Esophagus squamous epithelium (tissue), 5 donors: Measurements from ENCODE around the gene FOSL2. TPM values are rescaled to one million over a fixed set of nuclear protein-coding genes. Genes with fewer than 3 reads are reported as not detected.

ENCODE experiments used
- DNase-seq: peaks from one replicate; lab custom pipeline; 2025; lab: John Stamatoyannopoulos, UW
- H3K27ac ChIP-seq, 4 donors: fragments of 200-600 bp; sonication (generic); one replicate each; pipeline ENCODE4 v1.5.1; 2016 to 2019; ENCODE audit warnings: mild to moderate bottlenecking in 1 of 4
- H3K27me3 ChIP-seq, 4 donors: fragments of 200-600 bp; sonication (generic); 1 replicate in 3 of 4; 2 replicates in 1 of 4; pipeline versions ENCODE4 v1.5.1 to v1.6.0; 2017 to 2021; ENCODE audit warnings: antibody characterized with exemption in 1 of 4
- H3K36me3 ChIP-seq, 3 donors: fragments of 200-600 bp; sonication (generic); one replicate each; pipeline ENCODE4 v1.5.1; 2016 to 2019
- H3K4me1 ChIP-seq, 3 donors: fragments of 200-600 bp; sonication (generic); one replicate each; pipeline ENCODE4 v1.5.1; 2017 to 2019
- H3K4me3 ChIP-seq, 4 donors: fragments of 200-600 bp; sonication (generic); 1 replicate in 3 of 4; 2 replicates in 1 of 4; pipeline ENCODE4 v1.5.1; 2016 to 2019; ENCODE audit warnings: mild to moderate bottlenecking in 2 of 4, moderate library complexity in 1 of 4
- H3K9me3 ChIP-seq, 3 donors: fragments of 200-600 bp; sonication (generic); one replicate each; pipeline ENCODE4 v1.5.1; 2016 to 2019
- POLR2A ChIP-seq, 4 donors: fragments of 450-650 bp; IDR thresholded peaks; one replicate each; pipeline ENCODE4 v1.6.1; 2017; ENCODE audit warnings: antibody characterized with exemption in 4 of 4, mild to moderate bottlenecking in 4 of 4, moderate library complexity in 3 of 4
- WGBS, 2 donors: methylation state at CpG; one replicate each; pipeline ENCODE4 v1.1.5; 2018; 5-methylcytosine and 5-hydroxymethylcytosine counted together
- intact Hi-C: fragments of 100-400 bp; cut with DNase I; formaldehyde crosslinking; loops from one replicate; pipeline ENCODE4 v1.15.0; 2022
- small RNA-seq, 4 donors: library from RNA; depleted of rRNA; stranded (forward); fragments of <200 nt; gene quantifications; one replicate each; pipeline ENCODE3, GENCODE V24; 2016
- total RNA-seq, 4 donors: library from RNA; depleted of rRNA; stranded (reverse); fragments of >200 nt; gene quantifications; one replicate each; pipeline ENCODE4 v1.1.0, GENCODE V29; 2016
- TF ChIP-seq, protein P1 (sequence below), 6 experiments: fragments of 450-650 bp in 4 of 6; fragments of 200-600 bp in 2 of 6; sonication (generic) in 2 of 6; IDR thresholded peaks; one replicate each; pipeline ENCODE4 v1.5.1; 2016 to 2019; ENCODE audit warnings: antibody characterized with exemption in 6 of 6, mild to moderate bottlenecking in 4 of 6, moderate library complexity in 4 of 6
- donor health status: DM: yes; HTN: yes; CAD: no.

FOSL2 gene
- total RNA-seq, 4 donors from 2014 or later = 100 to 234 (median 144) TPM

- no peak overlapping the region for H3K4me3 ChIP-seq
- H3K27ac ChIP-seq = no peak overlapping the region
- no peaks in the 10 kb centered on the region for H3K4me1 ChIP-seq
- intact Hi-C loops = no loop called here
- no peak for DNase-seq
- no peaks in the 10 kb centered on the region for H3K9me3 ChIP-seq
- H3K27me3 ChIP-seq = no peaks in the 10 kb centered on the region
- no peaks in the 10 kb centered on the region for H3K36me3 ChIP-seq
- TF ChIP-seq, protein P1, sequence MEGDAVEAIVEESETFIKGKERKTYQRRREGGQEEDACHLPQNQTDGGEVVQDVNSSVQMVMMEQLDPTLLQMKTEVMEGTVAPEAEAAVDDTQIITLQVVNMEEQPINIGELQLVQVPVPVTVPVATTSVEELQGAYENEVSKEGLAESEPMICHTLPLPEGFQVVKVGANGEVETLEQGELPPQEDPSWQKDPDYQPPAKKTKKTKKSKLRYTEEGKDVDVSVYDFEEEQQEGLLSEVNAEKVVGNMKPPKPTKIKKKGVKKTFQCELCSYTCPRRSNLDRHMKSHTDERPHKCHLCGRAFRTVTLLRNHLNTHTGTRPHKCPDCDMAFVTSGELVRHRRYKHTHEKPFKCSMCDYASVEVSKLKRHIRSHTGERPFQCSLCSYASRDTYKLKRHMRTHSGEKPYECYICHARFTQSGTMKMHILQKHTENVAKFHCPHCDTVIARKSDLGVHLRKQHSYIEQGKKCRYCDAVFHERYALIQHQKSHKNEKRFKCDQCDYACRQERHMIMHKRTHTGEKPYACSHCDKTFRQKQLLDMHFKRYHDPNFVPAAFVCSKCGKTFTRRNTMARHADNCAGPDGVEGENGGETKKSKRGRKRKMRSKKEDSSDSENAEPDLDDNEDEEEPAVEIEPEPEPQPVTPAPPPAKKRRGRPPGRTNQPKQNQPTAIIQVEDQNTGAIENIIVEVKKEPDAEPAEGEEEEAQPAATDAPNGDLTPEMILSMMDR (IDR thresholded peaks at IDR 0.05) = no peak
- TF ChIP-seq POLR2A (IDR thresholded peaks at IDR 0.05) = no peak
Measured at GRCh38 chr2:28462122-28462521, 69.5 kb downstream of the FOSL2 start.

GRCh38 chr2:28463211-28463816 lies 70.7 kb downstream of the FOSL2 start:
- intact Hi-C loops = no loop called here
- TF ChIP-seq, protein P1 (IDR thresholded peaks at IDR 0.05) = no peak
- TF ChIP-seq POLR2A (IDR thresholded peaks at IDR 0.05) = no peak
- WGBS, 2 donors = 59 to 67% methylated on average over 6 of the region's 6 CpGs
- H3K9me3 ChIP-seq = no peaks in the 10 kb centered on the region
- H3K27ac ChIP-seq = no peak overlapping the region
- H3K4me3 ChIP-seq = no peak overlapping the region
- H3K4me1 ChIP-seq = no peaks in the 10 kb centered on the region
- DNase-seq = no peak
- H3K27me3 ChIP-seq = no peaks in the 10 kb centered on the region
- no peaks in the 10 kb centered on the region for H3K36me3 ChIP-seq

GRCh38 chr2:28463893-28464292 lies 71.2 kb downstream of the FOSL2 start:
- no peaks in the 10 kb centered on the region for H3K9me3 ChIP-seq
- intact Hi-C loops = no loop called here
- H3K4me1 ChIP-seq = no peaks in the 10 kb centered on the region
- no peaks in the 10 kb centered on the region for H3K36me3 ChIP-seq
- no peak overlapping the region for H3K4me3 ChIP-seq
- no peaks in the 10 kb centered on the region for H3K27me3 ChIP-seq
- 61 to 65% methylated on average over 4 of the region's 4 CpGs for WGBS, 2 donors
- DNase-seq = no peak
- TF ChIP-seq, protein P1 (IDR thresholded peaks at IDR 0.05) = no peak
- TF ChIP-seq POLR2A (IDR thresholded peaks at IDR 0.05) = no peak
- H3K27ac ChIP-seq = no peak overlapping the region

DNA sequence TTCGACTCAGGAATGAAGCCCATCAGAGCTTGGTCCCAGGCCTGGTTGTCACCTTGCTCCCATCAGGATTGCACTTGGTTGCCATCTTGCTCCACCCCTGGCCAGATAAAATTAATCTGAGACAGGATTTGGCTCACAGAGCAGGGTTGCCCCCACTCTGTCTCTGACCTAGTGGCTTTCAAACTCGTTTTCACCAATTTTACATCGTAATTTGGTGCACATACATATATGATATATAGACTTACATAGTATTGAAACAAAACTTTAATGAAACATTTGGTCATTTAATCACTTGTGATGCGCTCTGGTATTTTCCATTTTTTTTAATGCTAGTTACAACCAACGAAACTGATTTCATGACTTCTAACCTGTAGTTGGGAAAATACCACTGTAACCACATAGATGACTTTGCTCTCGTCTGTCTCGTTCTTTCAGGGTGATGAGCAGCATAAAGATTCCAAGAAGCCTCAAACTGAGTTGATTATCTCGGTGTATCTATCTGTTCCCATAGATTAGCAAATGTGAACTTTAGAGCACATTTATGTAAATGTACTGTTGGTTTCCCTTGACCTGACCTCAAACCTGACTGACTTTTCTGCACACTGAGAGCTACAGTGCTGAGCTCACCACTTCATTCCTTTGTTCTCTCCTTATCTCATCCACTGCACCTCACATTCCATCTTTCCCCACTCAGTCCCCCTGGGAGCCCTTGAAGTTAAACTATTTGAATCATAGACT lies 72.7 kb downstream of the FOSL2 start:
- H3K27me3 ChIP-seq = no peaks in the 10 kb centered on the region
- H3K4me1 ChIP-seq = peaks cover 5 to 12% (median 9%) of the 10 kb centered on the region in 3 donors
- intact Hi-C loops = no loop called here
- no peak for DNase-seq
- TF ChIP-seq, protein P1 (IDR thresholded peaks at IDR 0.05) = no peak
- no peak for TF ChIP-seq POLR2A (IDR thresholded peaks at IDR 0.05)
- no peaks in the 10 kb centered on the region for H3K9me3 ChIP-seq
- WGBS, 2 donors = 67 to 71% methylated on average over 7 to 8 of the region's 8 CpGs
- no peak overlapping the region for H3K4me3 ChIP-seq
- no peak overlapping the region for H3K27ac ChIP-seq
- no peaks in the 10 kb centered on the region for H3K36me3 ChIP-seq

Small RNA genes lying within 50 kb of the gene (small RNA-seq; reads per million reads assigned to genes)
- gene AC104695.3 = 0 reads per million in 4 donors
- gene SNRPGP7 = 0 reads per million in 4 donors

Other genes with a start within 250 kb of the FOSL2 start
- gene PLB1, start 103.2 kb downstream of the FOSL2 start, total RNA-seq = 1 to 10 TPM; 1.1 to 6.5 (median 2.3) TPM